Endothelial cell of umbilical vein (primary cell): ENCODE results near the gene NUDT2. TPM values are rescaled to one million over a fixed set of nuclear protein-coding genes. Genes with fewer than 3 reads are reported as not detected.

Experiments
- BruUV-seq: library from RNA; stranded (reverse); fragments of 400-500 nt; replicated peaks from 2 replicates; lab custom pipeline; 2021; lab: Mats Ljungman, UMichigan
- CTCF ChIA-PET: fragments of 300-600, 350-600 bp; sonication (Branson Sonifier 250); formaldehyde crosslinking; loops from one replicate; lab custom pipeline; 2021; ENCODE audit warnings: antibody characterized with exemption, inconsistent platforms; lab: Charles Lee
- POLR2A ChIA-PET: fragments of 300-600, 350-600 bp; sonication (Branson Sonifier 250); formaldehyde crosslinking; loops from one replicate; lab custom pipeline; 2021; ENCODE audit warnings: antibody characterized with exemption, inconsistent platforms; lab: Charles Lee
- DNase-seq: peaks from one replicate; pipeline ENCODE4 v3.0.0-alpha.2; 2011; ENCODE audit warnings: low read depth, low spot score
- FAIRE-seq: peaks from 2 replicates; lab custom pipeline; 2011; peaks lifted over from hg19 to GRCh38; lab: Jason Lieb, UNC
- H2AFZ ChIP-seq: 2 replicates; pipeline ENCODE4 v1.6.0; 2012; ENCODE audit warnings: low read depth, low read length, control low read depth, inconsistent platforms
- H3K27ac ChIP-seq: 2 replicates; pipeline ENCODE4 v1.5.1; 2011; ENCODE audit warnings: low read depth, mild to moderate bottlenecking, control low read depth, low read length, moderate library complexity; ENCODE audit not compliant: insufficient read depth
- H3K27me3 ChIP-seq, 2 experiments: 2 replicates each; pipeline versions ENCODE4 v1.6.0 to v1.6.1; 2011; ENCODE audit warnings: low read length in 2 of 2, mixed read lengths in 1 of 2; ENCODE audit not compliant: control insufficient read depth in 2 of 2, insufficient read depth in 2 of 2
- H3K36me3 ChIP-seq, 2 experiments: 2 replicates in 1 of 2; 3 replicates in 1 of 2; pipeline ENCODE4 v1.5.1; 2011; ENCODE audit warnings: low read length in 2 of 2, mild to moderate bottlenecking in 1 of 2, moderate library complexity in 1 of 2; ENCODE audit not compliant: control insufficient read depth in 2 of 2, insufficient read depth in 2 of 2; ENCODE audit errors: extremely low read depth in 1 of 2
- H3K4me1 ChIP-seq: 3 replicates; pipeline ENCODE4 v1.5.1; 2011; ENCODE audit warnings: mild to moderate bottlenecking, low read length; ENCODE audit not compliant: control insufficient read depth, insufficient read depth; ENCODE audit errors: extremely low read depth
- H3K4me2 ChIP-seq: 2 replicates; pipeline ENCODE4 v1.6.1; 2011; ENCODE audit warnings: low read length, control low read depth, mixed read lengths; ENCODE audit not compliant: insufficient read depth
- H3K4me3 ChIP-seq, 3 experiments: fragments of 200-600 bp in 1 of 3; sonication (generic), shearing (Covaris generic) in 1 of 3; replicated peaks in 1 of 3; 2 replicates each; pipeline ENCODE4 v1.5.1; 2011 to 2016; ENCODE audit warnings: control low read depth in 3 of 3, low read length in 3 of 3, mild to moderate bottlenecking in 2 of 3, inconsistent platforms in 1 of 3, low read depth in 1 of 3, moderate library complexity in 1 of 3; ENCODE audit not compliant: insufficient read depth in 1 of 3
- H3K79me2 ChIP-seq: 2 replicates; pipeline ENCODE4 v1.6.0; 2012; ENCODE audit warnings: low read length, inconsistent platforms; ENCODE audit not compliant: control insufficient read depth, insufficient read depth
- H3K9ac ChIP-seq: replicated peaks from 2 replicates; pipeline ENCODE3; 2011; ENCODE audit warnings: low read length, control low read depth; ENCODE audit not compliant: insufficient read depth; ENCODE audit errors: extremely low read depth
- H3K9me1 ChIP-seq: replicated peaks from 3 replicates; pipeline ENCODE4 v1.6.0; 2011; ENCODE audit warnings: mild to moderate bottlenecking, low read length; ENCODE audit not compliant: control insufficient read depth, insufficient read depth; ENCODE audit errors: extremely low read depth
- H3K9me3 ChIP-seq: replicated peaks from 2 replicates; pipeline ENCODE4 v1.5.1; 2012; ENCODE audit warnings: low read length, inconsistent platforms; ENCODE audit not compliant: control insufficient read depth, insufficient read depth
- H4K20me1 ChIP-seq: replicated peaks from 2 replicates; pipeline ENCODE3; 2011; ENCODE audit warnings: mild to moderate bottlenecking, low read length; ENCODE audit not compliant: control insufficient read depth, insufficient read depth; ENCODE audit errors: extremely low read depth
- CTCF ChIP-seq, 2 donors: IDR thresholded peaks; 1 replicate in 1 of 2; 2 replicates in 1 of 2; pipeline ENCODE4 v1.5.1; 2011; ENCODE audit warnings: low read length in 2 of 2, mild to moderate bottlenecking in 2 of 2, moderate library complexity in 2 of 2, control low read depth in 1 of 2, inconsistent platforms in 1 of 2, low read depth in 1 of 2; ENCODE audit not compliant: insufficient read depth in 1 of 2; ENCODE audit errors: extremely low read depth in 1 of 2
- EZH2 ChIP-seq: IDR thresholded peaks from 2 replicates; pipeline ENCODE4 v1.6.1; 2012; ENCODE audit warnings: borderline replicate concordance, low read depth, mild to moderate bottlenecking, moderate library complexity, low read length, inconsistent platforms; ENCODE audit not compliant: severe bottlenecking
- FOS ChIP-seq: IDR thresholded peaks from 2 replicates; pipeline ENCODE4 v1.6.1; 2011; ENCODE audit warnings: mild to moderate bottlenecking, low read length, moderate library complexity, borderline replicate concordance; ENCODE audit not compliant: insufficient read depth
- GATA2 ChIP-seq: IDR thresholded peaks from 2 replicates; pipeline ENCODE4 v1.7.0; 2011; ENCODE audit warnings: low read depth, mild to moderate bottlenecking, moderate library complexity, mixed read lengths, low read length; ENCODE audit not compliant: insufficient read length, insufficient read depth
- JUN ChIP-seq: IDR thresholded peaks from 2 replicates; pipeline ENCODE4 v1.6.1; 2011; ENCODE audit warnings: borderline replicate concordance, low read depth; ENCODE audit not compliant: insufficient read length, insufficient read depth
- MAX ChIP-seq: IDR thresholded peaks from 2 replicates; pipeline ENCODE4 v1.6.1; 2011; ENCODE audit not compliant: insufficient read depth, insufficient read length
- MYC ChIP-seq: IDR thresholded peaks from one replicate; pipeline ENCODE4 v1.6.1; 2011; ENCODE audit warnings: mild to moderate bottlenecking, low read depth, low read length
- POLR2A ChIP-seq: IDR thresholded peaks from 2 replicates; pipeline ENCODE4 v1.6.1; 2012; ENCODE audit warnings: low read depth, mild to moderate bottlenecking, control low read depth, low read length
- POLR2AphosphoS5 ChIP-seq: IDR thresholded peaks from 2 replicates; pipeline ENCODE4 v1.6.1; 2012; ENCODE audit warnings: low read depth, mild to moderate bottlenecking, control low read depth, low read length, moderate library complexity; ENCODE audit not compliant: insufficient read depth
- dilution Hi-C: fragments of 300-500 bp; cut with MboI; formaldehyde crosslinking; loops from one replicate; pipeline ENCODE4 v1.15.0; 2019; ENCODE audit warnings: low sequenced_read_pairs; ENCODE audit not compliant: extremely low pct_ligation_motif_present
- intact Hi-C: fragments of 100-400 bp; cut with micrococcal nuclease; formaldehyde crosslinking; loops from one replicate; pipeline ENCODE4 v1.10.0; 2022
- polyA plus RNA-seq, 4 experiments: library from polyadenylated mRNA; depleted of rRNA in 3 of 4; stranded (reverse) in 3 of 4; unstranded in 1 of 4; fragments of >200 nt; gene quantifications; 2 replicates each; pipeline versions ENCODE4 v1.2.1 to v1.2.3, GENCODE V29; 2011 to 2012; ENCODE audit warnings: missing spikeins in 1 of 4
- total RNA-seq: library from RNA; stranded (reverse); gene quantifications from 2 replicates; pipeline ENCODE4 v1.2.3, GENCODE V29; 2021

Gene NUDT2
- total and polyA plus RNA-seq, 2 donors (not counting 3 experiments of a cell fraction or from before 2014, with no cell fraction given) = 25.1 to 45.2 TPM

- Histone ChIP-seq H3K4me3 (peak overlapping the region; percentile 51 to 89 (median 87)), H4K20me1 (no peaks in the 10 kb centered on the region), H3K4me1 (peaks cover 8% of the 10 kb centered on the region), H3K4me2 (peak overlapping the region; percentile 84), H3K36me3 (no peaks in the 10 kb centered on the region), H3K27me3 (no peaks in the 10 kb centered on the region), H3K27ac (peak overlapping the region; percentile 89), H3K9me3 (no peaks in the 10 kb centered on the region), H3K79me2 (peaks cover 9% of the 10 kb centered on the region), H2AFZ (peak overlapping the region; percentile 97), H3K9ac (peak overlapping the region; percentile 84), H3K9me1 (no peaks in the 10 kb centered on the region)
- TSS peak; percentile 50 for BruUV-seq
- ChIA-PET POLR2A (no interaction called here), CTCF (interaction anchor here (1.0 to 1.2 kb wide), 2 partner anchors 73 to 75 kb away, joined by 5 read pairs; no protein-coding TSS in a partner anchor)
- TF ChIP-seq POLR2AphosphoS5 = no peak
- no peak for TF ChIP-seq EZH2
- TF ChIP-seq POLR2A = no peak
- TF ChIP-seq CTCF (IDR thresholded peaks at IDR 0.05; ENCODE audit: extremely low read depth in 1 of 2, insufficient read depth in 1 of 2, low read depth in 1 of 2, low read length in 2 of 2) = no peak
- no peak for TF ChIP-seq GATA2
- TF ChIP-seq FOS = no peak
- TF ChIP-seq MAX = no peak
- no peak for TF ChIP-seq MYC
- TF ChIP-seq JUN = no peak
- DNase-seq = no peak
- dilution Hi-C loops (no loop called here), intact Hi-C loops (loop anchor here (5.0 kb wide), 1 partner anchor 76 kb away; no protein-coding TSS in a partner anchor)
- no peak for FAIRE-seq
Measured at GRCh38 chr9:34328500-34328986, 826 bp upstream of the NUDT2 start.
